HG03575 (cell line): Measurements from ENCODE around the gene ELL2.

Experiments used
- ATAC-seq: cut with Tn5 transposase; IDR thresholded peaks from one replicate; pipeline ENCODE4 v1.9.1; 2021; ENCODE audit not compliant: unreplicated experiment, insufficient number of reproducible peaks, low FRiP score; ENCODE audit errors: extremely low read depth

ELL2 gene

GRCh38 chr5:95958310-95959014 is 3.2 kb downstream of the ELL2 start:
- ATAC-seq: no peak

GRCh38 chr5:95957561-95958203 is 4.0 kb downstream of the ELL2 start:
- ATAC-seq: no peak

DNA sequence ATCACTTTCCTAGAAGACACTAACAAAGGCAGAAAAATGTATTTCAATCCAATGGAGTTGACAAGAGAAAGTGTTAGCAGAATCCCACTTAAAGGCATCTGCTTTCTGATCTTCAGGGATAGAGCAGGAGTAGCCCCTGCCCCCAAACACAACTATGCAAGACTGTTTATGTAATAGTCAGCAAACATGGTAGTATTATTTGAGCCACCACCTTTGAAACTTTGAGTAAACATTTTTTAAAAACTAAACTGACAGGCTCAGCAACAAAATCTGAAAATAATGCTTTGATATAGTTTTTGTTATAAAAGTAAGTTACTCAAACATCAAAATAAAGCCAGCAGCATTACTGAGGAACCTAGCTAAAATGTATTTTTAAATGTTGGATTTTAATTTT is 4.8 kb downstream of the ELL2 start:
- no peak for ATAC-seq

DNA sequence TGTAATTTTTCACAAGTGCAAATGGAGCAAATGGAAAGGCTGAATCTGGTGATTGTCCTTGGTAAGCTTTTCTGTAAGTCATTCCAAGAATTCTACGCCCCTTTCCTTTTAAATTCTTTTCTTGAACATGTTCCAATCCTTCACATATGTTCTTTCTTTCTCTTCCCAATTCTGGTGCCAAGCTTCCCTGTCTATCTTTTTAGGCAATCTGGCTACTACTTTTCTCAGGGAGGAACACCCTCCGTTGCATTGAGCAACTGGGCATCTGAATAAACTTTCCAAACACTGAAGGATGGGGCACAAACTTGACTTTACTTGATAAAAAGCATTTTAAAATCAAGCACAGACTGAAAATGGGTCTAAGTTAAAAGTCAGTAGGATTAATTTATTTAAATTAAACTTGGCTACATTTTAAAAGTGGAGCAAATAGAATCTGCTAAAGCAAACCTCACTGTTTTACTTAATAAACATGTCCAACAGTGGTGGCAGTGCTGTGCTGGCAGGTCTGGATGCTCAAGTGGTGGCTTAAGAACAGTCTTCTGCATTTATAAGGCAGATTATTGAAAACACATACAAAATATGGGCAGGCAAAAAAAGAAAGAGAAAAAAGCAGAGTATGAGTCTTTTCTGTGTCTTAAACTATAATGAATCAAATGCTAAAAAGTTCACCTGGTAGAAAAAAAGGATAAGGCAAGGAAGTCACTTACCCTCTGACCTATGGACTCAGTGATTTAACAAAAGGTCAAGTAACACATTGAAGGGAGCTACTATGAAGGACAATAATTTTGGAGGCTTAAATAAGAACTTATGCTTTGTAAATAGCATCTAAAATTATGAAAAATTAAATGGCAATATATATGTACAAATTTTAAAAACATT is 5.4 kb downstream of the ELL2 start:
- no peak for ATAC-seq

- no peak for ATAC-seq
Observed at GRCh38 chr5:95954716-95955115, 6.9 kb downstream of the ELL2 start.

DNA sequence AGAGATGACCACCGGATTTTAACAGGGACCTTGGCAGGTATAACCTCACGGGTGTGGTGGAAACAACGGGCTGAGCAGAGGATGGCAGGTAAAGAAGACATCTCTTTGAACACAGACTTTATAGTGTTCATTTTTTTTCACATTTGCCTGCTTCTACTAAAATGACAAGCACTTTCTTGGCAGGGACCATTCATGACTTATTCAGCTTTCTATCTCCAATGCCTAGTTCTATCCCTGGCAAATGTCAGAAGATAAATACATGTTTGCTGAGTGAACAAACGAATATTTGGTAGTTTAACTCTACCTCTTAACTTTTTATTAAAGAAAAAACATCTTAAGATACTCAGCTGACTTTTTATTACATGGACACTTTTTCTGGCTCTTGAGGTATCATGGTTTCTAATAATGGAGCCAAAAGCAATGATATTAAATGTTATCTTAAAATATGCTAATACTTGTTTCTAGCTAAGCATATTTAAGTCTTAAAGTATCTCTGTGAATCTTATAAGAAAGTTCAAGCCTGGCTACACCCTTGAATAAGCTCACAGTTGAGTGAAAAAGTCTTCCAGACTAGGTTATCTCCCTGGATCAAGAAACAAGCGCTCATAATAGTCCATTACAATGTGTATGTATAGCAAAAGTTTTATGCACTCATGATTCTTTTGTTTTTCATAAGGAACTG is 8.5 kb downstream of the ELL2 start:
- no peak for ATAC-seq

DNA sequence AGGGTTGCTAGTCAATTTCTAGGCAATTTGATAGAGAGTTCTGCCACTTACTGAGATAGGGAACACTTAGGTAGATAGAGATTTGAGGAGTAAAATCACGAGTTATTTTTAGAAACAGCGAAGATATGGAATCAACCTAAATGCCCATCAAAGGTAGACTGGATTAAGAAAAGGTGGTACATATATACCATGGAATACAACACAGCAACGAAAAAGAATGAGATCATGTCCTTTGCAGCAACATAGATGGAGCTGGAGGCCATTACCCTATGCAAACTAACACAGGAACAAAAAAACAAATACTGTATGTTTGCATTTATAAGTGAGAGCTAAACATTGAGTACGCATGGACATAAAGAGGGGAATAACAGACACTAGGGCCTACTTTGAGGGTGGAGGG is 9.7 kb downstream of the ELL2 start:
- no peak for ATAC-seq

GRCh38 chr5:95949810-95950209 is 11.8 kb downstream of the ELL2 start:
- no peak for ATAC-seq

DNA sequence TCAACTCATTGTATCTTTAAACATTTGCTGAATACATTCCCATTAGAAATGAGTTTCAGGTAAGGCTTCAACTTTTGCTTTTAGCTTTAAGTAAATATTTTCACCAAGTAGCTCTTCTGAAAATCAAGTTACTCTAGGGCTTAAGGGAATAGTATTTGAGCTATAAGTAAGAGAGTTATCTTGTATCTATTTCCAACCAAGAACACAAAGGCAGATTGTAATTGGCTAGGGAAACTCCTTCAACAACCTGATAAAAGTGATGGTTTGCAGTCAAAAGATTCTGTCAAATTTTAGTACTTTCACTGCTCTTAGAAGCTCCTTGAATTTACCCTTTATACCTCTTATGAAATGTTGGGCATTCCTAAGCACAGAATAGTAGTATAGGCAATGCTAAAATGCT is 13.0 kb downstream of the ELL2 start:
- no peak for ATAC-seq

DNA sequence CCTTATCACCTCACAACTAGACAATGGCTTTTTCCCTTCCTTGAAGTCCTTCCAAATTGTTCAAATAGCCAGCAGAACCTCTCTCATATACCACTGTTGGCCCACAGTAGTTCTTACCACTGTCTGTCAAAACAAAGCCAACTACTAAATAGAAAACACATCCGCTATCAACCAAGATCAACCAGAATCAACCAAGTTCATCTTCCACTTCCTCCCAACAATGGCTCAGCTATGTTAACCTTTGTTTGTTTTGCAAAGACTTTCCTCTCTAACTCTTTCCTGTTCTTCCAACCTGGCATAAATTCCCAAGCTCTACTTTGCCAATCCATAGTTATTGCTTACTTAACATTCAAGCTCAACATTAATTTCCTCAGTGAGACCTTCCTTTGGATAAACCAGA is 15.2 kb downstream of the ELL2 start:
- ATAC-seq: no peak

DNA sequence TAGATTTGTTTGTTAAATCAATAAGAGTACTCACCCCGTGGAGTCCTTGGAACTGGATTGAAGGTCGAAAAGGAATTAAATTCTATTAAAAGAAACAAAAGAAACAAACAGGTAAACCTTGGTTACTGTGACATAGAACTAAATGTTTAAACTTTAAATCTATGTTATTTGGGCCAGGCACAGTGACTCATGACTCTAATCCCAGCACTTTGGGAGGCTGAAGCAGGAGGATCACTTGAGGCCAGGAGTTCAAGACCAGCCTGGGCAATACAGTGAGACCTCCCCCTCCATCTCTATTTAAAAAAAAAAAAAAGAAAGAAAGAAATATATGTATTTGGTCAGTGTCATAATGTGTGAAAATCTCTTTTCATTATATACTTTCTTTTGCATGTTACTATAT is 18.7 kb downstream of the ELL2 start:
- no peak for ATAC-seq

GRCh38 chr5:95942414-95942813 is 19.2 kb downstream of the ELL2 start:
- ATAC-seq: no peak

DNA sequence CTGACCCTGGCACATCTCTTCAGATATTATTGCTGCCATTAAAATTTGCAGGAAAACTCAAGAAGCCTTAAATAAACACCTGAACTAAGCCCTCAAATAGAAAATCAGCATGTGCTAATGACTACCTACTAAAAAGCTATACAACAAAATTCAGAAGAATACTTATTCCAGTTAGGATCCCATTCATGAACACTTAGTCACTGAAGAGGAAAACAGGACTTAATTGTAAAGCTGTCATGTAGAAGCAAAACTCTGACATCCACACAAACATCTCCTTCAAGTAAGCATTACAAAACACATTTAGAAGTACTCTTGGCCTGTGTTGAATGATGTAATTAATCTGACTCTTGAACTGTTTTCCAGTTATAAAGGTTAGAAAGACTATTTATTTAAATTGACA is 19.9 kb downstream of the ELL2 start:
- ATAC-seq: no peak

GRCh38 chr5:95940758-95941682 is 20.6 kb downstream of the ELL2 start:
- ATAC-seq: no peak

- no peak for ATAC-seq
Observed at GRCh38 chr5:95939465-95939864, 22.2 kb downstream of the ELL2 start.

DNA sequence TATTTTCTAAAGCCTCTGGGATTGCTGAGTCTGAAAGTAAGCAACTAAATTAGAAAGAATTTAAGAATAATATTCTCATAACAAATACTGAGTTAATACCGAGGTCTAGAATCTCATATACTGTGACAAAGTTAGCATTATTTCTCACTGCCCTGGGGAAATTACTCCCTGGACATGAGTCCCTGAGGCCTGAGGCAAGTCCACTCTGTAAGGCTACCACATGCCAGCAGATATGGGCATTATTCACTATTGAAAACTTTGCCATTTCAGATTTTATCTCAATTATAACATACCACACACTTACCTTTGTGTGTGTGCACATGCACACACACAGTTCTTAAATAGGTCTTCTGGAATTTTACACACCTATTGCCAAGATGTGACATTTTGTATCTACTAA is 22.9 kb downstream of the ELL2 start:
- no peak for ATAC-seq

GRCh38 chr5:95938347-95938746 is 23.3 kb downstream of the ELL2 start:
- no peak for ATAC-seq

DNA sequence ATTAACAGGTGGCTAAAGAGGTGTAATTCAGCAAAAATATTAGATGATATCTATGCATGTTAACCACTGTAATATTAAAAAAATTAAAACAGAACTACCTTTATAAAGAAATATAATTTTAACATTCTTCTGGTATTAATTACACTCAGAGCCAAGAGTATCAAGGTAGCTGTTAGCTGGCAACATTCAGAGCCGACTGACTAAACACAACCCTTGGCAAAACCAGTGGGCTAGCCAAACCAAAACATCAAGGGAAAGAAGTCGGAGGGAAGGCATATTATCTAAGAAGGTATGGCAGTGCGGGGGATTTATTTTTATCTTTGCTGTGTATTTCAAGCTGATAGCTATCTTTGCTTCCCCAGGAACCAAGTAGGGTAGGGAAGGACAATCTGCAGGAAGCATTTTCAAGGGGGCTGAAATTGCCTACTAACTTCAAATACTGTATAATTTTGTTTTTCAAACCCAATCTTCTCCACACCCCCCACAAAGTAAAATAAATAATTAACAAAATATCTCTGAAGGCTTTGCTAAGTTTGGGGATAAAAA is 24.0 kb downstream of the ELL2 start:
- ATAC-seq: no peak
